ENCODE results near the gene TOMM70.
"Not testable (repeated sequence)": the region's sequence is repeated elsewhere in the genome, so short reads cannot be mapped to it uniquely, and the experiment has no call there.

Gene TOMM70

GRCh38 chr3:100359035-100359434, 41.9 kb downstream of the TOMM70 start:
- ATAC-seq = no peak
- TF ChIP-seq GLIS3 (CRISPR knock-in tag; IDR thresholded peaks at IDR 0.05) (no peak), RARB (CRISPR knock-in tag; IDR thresholded peaks at IDR 0.05) (no peak), CREB5 (CRISPR knock-in tag; IDR thresholded peaks at IDR 0.05; ENCODE audit: low read depth) (no peak), ZNF70 (CRISPR knock-in tag; IDR thresholded peaks at IDR 0.05) (no peak), CSRNP3 (CRISPR knock-in tag; IDR thresholded peaks at IDR 0.05) (no peak)

- TF ChIP-seq OSR1 (CRISPR knock-in tag; IDR thresholded peaks at IDR 0.05) = no peak
- TF ChIP-seq TSHZ2 (CRISPR knock-in tag; IDR thresholded peaks at IDR 0.05) = no peak
- TF ChIP-seq RARB (CRISPR knock-in tag; IDR thresholded peaks at IDR 0.05) = no peak
- TF ChIP-seq BACH2 (CRISPR knock-in tag; IDR thresholded peaks at IDR 0.05; ENCODE audit: borderline replicate concordance) = no peak
- TF ChIP-seq ZNF8 (CRISPR knock-in tag; IDR thresholded peaks at IDR 0.05) = no peak
- ATAC-seq = no peak
Measured at GRCh38 chr3:100358413-100358812, 42.5 kb downstream of the TOMM70 start.

GRCh38 chr3:100354850-100355249, 46.0 kb downstream of the TOMM70 start:
- no peak for ATAC-seq
- TF ChIP-seq RARB (CRISPR knock-in tag; IDR thresholded peaks at IDR 0.05) (no peak), ZNF8 (CRISPR knock-in tag; IDR thresholded peaks at IDR 0.05) (no peak), CSDC2 (CRISPR knock-in tag; IDR thresholded peaks at IDR 0.05) (no peak)

GRCh38 chr3:100352296-100353231, 48.3 kb downstream of the TOMM70 start:
- TF ChIP-seq CSRNP3 (CRISPR knock-in tag; IDR thresholded peaks at IDR 0.05) (no peak), OSR1 (CRISPR knock-in tag; IDR thresholded peaks at IDR 0.05) (no peak), TOX (CRISPR knock-in tag; IDR thresholded peaks at IDR 0.05; ENCODE audit: borderline replicate concordance) (no peak), CREB5 (CRISPR knock-in tag; IDR thresholded peaks at IDR 0.05; ENCODE audit: low read depth) (no peak), PPARA (CRISPR knock-in tag; IDR thresholded peaks at IDR 0.05; ENCODE audit: borderline replicate concordance) (no peak), ZNF8 (CRISPR knock-in tag; IDR thresholded peaks at IDR 0.05) (no peak), SNAI2 (CRISPR knock-in tag; IDR thresholded peaks at IDR 0.05) (no peak), ZNF70 (CRISPR knock-in tag; IDR thresholded peaks at IDR 0.05) (no peak)
- no peak for ATAC-seq

- ATAC-seq = not testable (repeated sequence)
Measured at GRCh38 chr3:100351770-100352169, 49.1 kb downstream of the TOMM70 start.

- no peak for TF ChIP-seq ZNF565 (CRISPR knock-in tag; conservative IDR thresholded peaks at IDR 0.05; ENCODE audit: low read depth)
- no peak for ATAC-seq
Measured at GRCh38 chr3:100348727-100349126, 52.2 kb downstream of the TOMM70 start.

Data from SK-N-SH treated with all-trans-retinoic acid at 6 μM for 48 hours (cell line).